ENCODE measurements around the gene CCDC70.

GRCh38 chr13:51865838-51866237, 4.1 kb downstream of the CCDC70 start:
- TF ChIP-seq CTCF (conservative IDR thresholded peaks at IDR 0.05) (no peak), ZFX (IDR thresholded peaks at IDR 0.05) (no peak)
